Activated CD8-positive, alpha-beta T cell treated with anti-CD3 and anti-CD28 coated beads, Interleukin-2, amount 10 ng/mL, durations not matched to agents 7 days and 5 days (primary cell): Measurements from ENCODE around the gene PSMA3. TPM values are rescaled to one million over a fixed set of nuclear protein-coding genes. Genes with fewer than 3 reads are reported as not detected.

Source experiments
- ATAC-seq: fragments of 150-1000 bp; cut with Tn5 transposase; one replicate; pipeline ENCODE4 v1.10.0; 2021; ENCODE audit warnings: moderate library complexity
- CTCF ChIA-PET: fragments of 350-600 bp; sonication (Branson Sonifier 250); formaldehyde crosslinking; loops from one replicate; lab custom pipeline; 2021; ENCODE audit warnings: antibody characterized with exemption; lab: Charles Lee
- POLR2A ChIA-PET: fragments of 350-600 bp; sonication (Branson Sonifier 250); formaldehyde crosslinking; loops from one replicate; lab custom pipeline; 2021; ENCODE audit warnings: antibody characterized with exemption; lab: Charles Lee
- DNase-seq: peaks from one replicate; pipeline ENCODE4 v3.0.0-alpha.2; 2020
- H3K27ac Mint-ChIP-seq: one replicate; pipeline ENCODE4 v1.8.0; 2021; ENCODE audit warnings: mild to moderate bottlenecking, mixed read lengths
- H3K27me3 Mint-ChIP-seq: one replicate; pipeline ENCODE4 v1.8.0; 2021; ENCODE audit warnings: low read depth, mixed read lengths
- H3K36me3 Mint-ChIP-seq: one replicate; pipeline ENCODE4 v1.8.0; 2021; ENCODE audit warnings: low read depth, mixed read lengths
- H3K4me1 Mint-ChIP-seq: one replicate; pipeline ENCODE4 v1.8.0; 2021; ENCODE audit warnings: low read depth, mixed read lengths
- H3K4me3 Mint-ChIP-seq: one replicate; pipeline ENCODE4 v1.8.0; 2021; ENCODE audit warnings: mild to moderate bottlenecking, mixed read lengths
- H3K9me3 Mint-ChIP-seq: one replicate; pipeline ENCODE4 v1.8.0; 2022; ENCODE audit warnings: mixed read lengths; ENCODE audit not compliant: insufficient read depth
- total RNA-seq, 2 experiments: library from RNA; stranded (reverse); gene quantifications; one replicate each; pipeline ENCODE4 v1.2.3, GENCODE V29; 2021

Gene PSMA3
- total RNA-seq, 2 experiments from 2014 or later = 257 to 275 TPM

- ChIA-PET POLR2A (interaction anchor here (0.6 to 0.8 kb wide), 2 partner anchors 8 to 25 kb away, joined by 3 read pairs; partner anchors contain the start of gene ARID4A), CTCF (interaction anchor here (1.0 to 1.6 kb wide), 3 partner anchors 9 to 40 kb away, joined by 3 to 5 read pairs (median 3); partner anchors contain the start of gene ARID4A)
- H3K36me3 Mint-ChIP-seq = peaks cover 73% of the 10 kb centered on the region
- H3K4me1 Mint-ChIP-seq = peaks cover 28% of the 10 kb centered on the region
- no peak for ATAC-seq
- H3K4me3 Mint-ChIP-seq = no peak overlapping the region
- H3K27ac Mint-ChIP-seq = no peak overlapping the region
- H3K9me3 Mint-ChIP-seq = no peaks in the 10 kb centered on the region
- DNase-seq = no peak
- no peaks in the 10 kb centered on the region for H3K27me3 Mint-ChIP-seq
Measured at GRCh38 chr14:58272588-58273372, 28.1 kb downstream of the PSMA3 start.

- Mint-ChIP-seq H3K27ac (peak overlapping the region; percentile 87), H3K27me3 (no peaks in the 10 kb centered on the region), H3K4me1 (peaks cover 32% of the 10 kb centered on the region), H3K36me3 (peaks cover 75% of the 10 kb centered on the region), H3K4me3 (peak overlapping the region; percentile 60), H3K9me3 (no peaks in the 10 kb centered on the region)
- DNase-seq (no peak), ATAC-seq (no peak)
- ChIA-PET POLR2A (interaction anchor here (1.1 to 3.7 kb wide), 3 partner anchors 23 to 30 kb away, joined by 3 to 21 read pairs (median 18); partner anchors contain the start of genes ARID4A and PSMA3), CTCF (interaction anchor here (1.1 to 1.6 kb wide), 4 partner anchors 18 to 38 kb away, joined by 3 to 8 read pairs (median 4); partner anchors contain the start of gene ARID4A)
Measured at GRCh38 chr14:58274881-58275280, 30.2 kb downstream of the PSMA3 start.

- DNase-seq (no peak), ATAC-seq (peak; percentile 48)
- Mint-ChIP-seq H3K9me3 (no peaks in the 10 kb centered on the region), H3K4me1 (peaks cover 38% of the 10 kb centered on the region), H3K4me3 (peak overlapping the region; percentile 27), H3K27me3 (no peaks in the 10 kb centered on the region), H3K27ac (peak overlapping the region; percentile 87), H3K36me3 (peaks cover 73% of the 10 kb centered on the region)
- POLR2A ChIA-PET = interaction anchor here (1.1 to 3.7 kb wide), 3 partner anchors 22 to 31 kb away, joined by 3 to 21 read pairs (median 18); partner anchors contain the start of genes ARID4A and PSMA3
- CTCF ChIA-PET = interaction anchor here (0.8 to 1.6 kb wide), 6 partner anchors 12 to 37 kb away, joined by 3 to 8 read pairs (median 4); partner anchors contain the start of gene ARID4A
Measured at GRCh38 chr14:58275527-58276190, 31.0 kb downstream of the PSMA3 start.

- Mint-ChIP-seq H3K36me3 (peaks cover 74% of the 10 kb centered on the region), H3K4me3 (peak overlapping the region; percentile 5), H3K27ac (peak overlapping the region; percentile 37), H3K27me3 (no peaks in the 10 kb centered on the region), H3K4me1 (peaks cover 43% of the 10 kb centered on the region), H3K9me3 (no peaks in the 10 kb centered on the region)
- CTCF ChIA-PET = interaction anchor here (0.8 to 1.6 kb wide), 5 partner anchors 12 to 36 kb away, joined by 3 to 8 read pairs (median 4); partner anchors contain the start of gene ARID4A
- DNase-seq = no peak
- POLR2A ChIA-PET = interaction anchor here (1.1 to 3.7 kb wide), 3 partner anchors 22 to 32 kb away, joined by 3 to 21 read pairs (median 18); partner anchors contain the start of genes ARID4A and PSMA3
- ATAC-seq = no peak
Measured at GRCh38 chr14:58276208-58276607, 31.6 kb downstream of the PSMA3 start.

- no peaks in the 10 kb centered on the region for H3K9me3 Mint-ChIP-seq
- H3K4me1 Mint-ChIP-seq = peaks cover 62% of the 10 kb centered on the region
- no peak overlapping the region for H3K27ac Mint-ChIP-seq
- H3K36me3 Mint-ChIP-seq = peaks cover 73% of the 10 kb centered on the region
- ATAC-seq (no peak), DNase-seq (no peak)
- ChIA-PET CTCF (no interaction called here), POLR2A (no interaction called here)
- no peak overlapping the region for H3K4me3 Mint-ChIP-seq
- H3K27me3 Mint-ChIP-seq = no peaks in the 10 kb centered on the region
Measured at GRCh38 chr14:58278177-58278576, 33.5 kb downstream of the PSMA3 start.

GRCh38 chr14:58280954-58281787 lies 36.5 kb downstream of the PSMA3 start:
- CTCF ChIA-PET = interaction anchor here (1.4 kb wide), 1 partner anchor 13 kb away, joined by 3 read pairs; no protein-coding TSS in a partner anchor
- ATAC-seq (peak; percentile 77), DNase-seq (peak; percentile 33)
- peak overlapping the region; percentile 91 for H3K27ac Mint-ChIP-seq
- no peaks in the 10 kb centered on the region for H3K27me3 Mint-ChIP-seq
- POLR2A ChIA-PET = interaction anchor here (2.0 kb wide), 1 partner anchor 17 kb away, joined by 11 read pairs; the partner anchor contains the start of gene ARID4A
- peaks cover 78% of the 10 kb centered on the region for H3K36me3 Mint-ChIP-seq
- H3K9me3 Mint-ChIP-seq = no peaks in the 10 kb centered on the region
- H3K4me1 Mint-ChIP-seq = peaks cover 51% of the 10 kb centered on the region
- peak overlapping the region; percentile 37 for H3K4me3 Mint-ChIP-seq

GRCh38 chr14:58281969-58282368 lies 37.3 kb downstream of the PSMA3 start:
- H3K4me3 Mint-ChIP-seq = peak overlapping the region; percentile 37

GRCh38 chr14:58282925-58283593 lies 38.4 kb downstream of the PSMA3 start:
- Mint-ChIP-seq H3K36me3 (peaks cover 81% of the 10 kb centered on the region), H3K4me1 (peaks cover 45% of the 10 kb centered on the region), H3K4me3 (no peak overlapping the region), H3K27ac (no peak overlapping the region), H3K9me3 (no peaks in the 10 kb centered on the region), H3K27me3 (no peaks in the 10 kb centered on the region)
- ATAC-seq = no peak
- DNase-seq = no peak
- ChIA-PET POLR2A (interaction anchor here (1.0 kb wide), 1 partner anchor 15 kb away, joined by 4 read pairs; the partner anchor contains the start of gene ARID4A), CTCF (no interaction called here)

More at GRCh38 chr14:58281969-58282368, 37.3 kb downstream of the PSMA3 start:
- Mint-ChIP-seq H3K36me3 (peaks cover 77% of the 10 kb centered on the region), H3K9me3 (no peaks in the 10 kb centered on the region), H3K27me3 (no peaks in the 10 kb centered on the region), H3K27ac (peak overlapping the region; percentile 91), H3K4me1 (peaks cover 44% of the 10 kb centered on the region)
- DNase-seq = no peak
- ATAC-seq = no peak
- POLR2A ChIA-PET = interaction anchor here (2.0 kb wide), 1 partner anchor 16 kb away, joined by 11 read pairs; the partner anchor contains the start of gene ARID4A
- CTCF ChIA-PET = interaction anchor here (1.4 kb wide), 1 partner anchor 14 kb away, joined by 3 read pairs; no protein-coding TSS in a partner anchor

GRCh38 chr14:58283730-58284129 lies 39.1 kb downstream of the PSMA3 start:
- Mint-ChIP-seq H3K4me1 (peaks cover 48% of the 10 kb centered on the region), H3K9me3 (no peaks in the 10 kb centered on the region), H3K4me3 (no peak overlapping the region), H3K27ac (no peak overlapping the region), H3K27me3 (no peaks in the 10 kb centered on the region), H3K36me3 (peaks cover 82% of the 10 kb centered on the region)
- CTCF ChIA-PET = no interaction called here
- no peak for DNase-seq
- ATAC-seq = no peak
- POLR2A ChIA-PET = interaction anchor here (1.0 kb wide), 2 partner anchors 14 to 15 kb away, joined by 4 to 5 read pairs; partner anchors contain the start of gene ARID4A

- DNase-seq = no peak
- CTCF ChIA-PET = no interaction called here
- Mint-ChIP-seq H3K27me3 (no peaks in the 10 kb centered on the region), H3K36me3 (peaks cover 85% of the 10 kb centered on the region), H3K27ac (peak overlapping the region; percentile 23), H3K9me3 (no peaks in the 10 kb centered on the region), H3K4me1 (peaks cover 47% of the 10 kb centered on the region), H3K4me3 (no peak overlapping the region)
- POLR2A ChIA-PET = interaction anchor here (0.9 to 2.2 kb wide), 2 partner anchors 13 to 17 kb away, joined by 4 to 6 read pairs; partner anchors contain the start of gene ARID4A
- ATAC-seq = no peak
Measured at GRCh38 chr14:58285132-58285531, 40.5 kb downstream of the PSMA3 start.
